ENCODE results near the gene FAAP100.

FAAP100 gene

GRCh38 chr17:81502471-81503017 lies 49.6 kb downstream of the FAAP100 start:
- H3K4me3 ChIP-seq (ENCODE audit: low read length), result no peak overlapping the region
- TF ChIP-seq, protein P1, sequence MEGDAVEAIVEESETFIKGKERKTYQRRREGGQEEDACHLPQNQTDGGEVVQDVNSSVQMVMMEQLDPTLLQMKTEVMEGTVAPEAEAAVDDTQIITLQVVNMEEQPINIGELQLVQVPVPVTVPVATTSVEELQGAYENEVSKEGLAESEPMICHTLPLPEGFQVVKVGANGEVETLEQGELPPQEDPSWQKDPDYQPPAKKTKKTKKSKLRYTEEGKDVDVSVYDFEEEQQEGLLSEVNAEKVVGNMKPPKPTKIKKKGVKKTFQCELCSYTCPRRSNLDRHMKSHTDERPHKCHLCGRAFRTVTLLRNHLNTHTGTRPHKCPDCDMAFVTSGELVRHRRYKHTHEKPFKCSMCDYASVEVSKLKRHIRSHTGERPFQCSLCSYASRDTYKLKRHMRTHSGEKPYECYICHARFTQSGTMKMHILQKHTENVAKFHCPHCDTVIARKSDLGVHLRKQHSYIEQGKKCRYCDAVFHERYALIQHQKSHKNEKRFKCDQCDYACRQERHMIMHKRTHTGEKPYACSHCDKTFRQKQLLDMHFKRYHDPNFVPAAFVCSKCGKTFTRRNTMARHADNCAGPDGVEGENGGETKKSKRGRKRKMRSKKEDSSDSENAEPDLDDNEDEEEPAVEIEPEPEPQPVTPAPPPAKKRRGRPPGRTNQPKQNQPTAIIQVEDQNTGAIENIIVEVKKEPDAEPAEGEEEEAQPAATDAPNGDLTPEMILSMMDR (IDR thresholded peaks at IDR 0.05; ENCODE audit: insufficient read depth, low read depth, low read length, missing control alignments), result no peak
- DNase-seq (ENCODE audit: low read depth), result no peak

DNA sequence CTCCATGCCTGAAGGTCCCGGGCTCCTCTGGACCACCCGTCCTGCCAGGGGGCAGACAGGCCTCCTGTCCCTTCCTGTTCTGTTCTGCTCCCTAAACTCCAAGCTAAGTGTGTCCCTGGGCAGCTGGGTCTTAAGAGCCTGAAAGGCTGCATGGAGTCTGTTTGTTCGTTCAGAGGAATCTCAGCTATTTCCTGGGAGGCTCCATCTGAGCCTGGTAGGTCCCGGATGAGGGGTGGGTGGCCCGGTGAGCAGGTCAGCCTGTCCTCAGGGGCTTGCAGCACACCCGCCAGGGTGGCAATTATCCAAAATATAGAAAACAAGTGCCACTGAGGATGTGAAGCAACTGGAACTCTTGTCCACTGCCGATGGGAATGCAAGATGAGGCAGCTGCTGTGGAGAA lies 52.1 kb downstream of the FAAP100 start:
- H3K4me3 ChIP-seq (ENCODE audit: low read length), result no peak overlapping the region
- TF ChIP-seq, protein P1 (IDR thresholded peaks at IDR 0.05; ENCODE audit: insufficient read depth, low read depth, low read length, missing control alignments), result no peak
- no peak for DNase-seq (ENCODE audit: low read depth)

GRCh38 chr17:81499601-81499970 lies 52.6 kb downstream of the FAAP100 start:
- no peak overlapping the region for H3K4me3 ChIP-seq (ENCODE audit: low read length)
- DNase-seq (ENCODE audit: low read depth), result no peak
- TF ChIP-seq, protein P1 (IDR thresholded peaks at IDR 0.05; ENCODE audit: insufficient read depth, low read depth, low read length, missing control alignments), result no peak

- no peak for DNase-seq (ENCODE audit: low read depth)
- no peak overlapping the region for H3K4me3 ChIP-seq (ENCODE audit: low read length)
- TF ChIP-seq, protein P1 (IDR thresholded peaks at IDR 0.05; ENCODE audit: insufficient read depth, low read depth, low read length, missing control alignments), result no peak
Measured at GRCh38 chr17:81498953-81499600, 53.1 kb downstream of the FAAP100 start.

DNA sequence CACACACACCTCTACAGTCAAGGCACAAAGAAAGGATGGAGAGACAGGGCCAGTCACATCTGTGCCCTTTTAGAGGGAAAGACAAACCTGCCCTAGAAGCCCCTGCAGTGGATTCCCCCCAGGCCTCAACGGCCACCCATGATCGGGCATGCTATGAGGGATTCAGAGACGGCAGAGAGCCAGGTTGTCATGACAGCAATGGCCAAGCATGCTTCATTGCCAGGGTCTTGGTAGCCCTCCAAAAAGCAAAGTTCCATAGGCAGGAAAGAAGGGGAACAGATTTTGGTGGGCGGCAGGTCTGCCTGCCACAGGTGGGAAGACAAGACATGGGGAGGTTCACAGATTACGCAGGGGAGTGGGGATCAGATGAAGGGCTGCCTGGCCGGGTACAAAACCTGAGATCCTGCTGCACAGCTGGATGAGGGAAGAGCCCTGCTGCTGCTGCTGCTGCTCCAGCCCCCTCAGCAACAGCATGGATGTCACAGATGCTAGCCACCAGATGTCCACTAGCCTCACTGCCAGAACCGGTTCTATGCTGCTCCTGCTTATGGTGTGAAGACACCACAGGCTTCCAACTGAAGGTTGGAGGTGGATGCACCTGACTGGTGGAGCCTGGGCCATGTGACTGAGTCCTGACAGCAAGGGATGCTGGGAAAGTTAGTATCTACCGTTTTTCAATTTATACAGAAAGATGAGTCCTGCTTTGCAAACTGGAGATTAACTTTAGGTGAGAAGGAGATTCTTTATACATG lies 57.4 kb downstream of the FAAP100 start:
- H3K4me3 ChIP-seq (ENCODE audit: low read length), result no peak overlapping the region
- TF ChIP-seq, protein P1 (IDR thresholded peaks at IDR 0.05; ENCODE audit: insufficient read depth, low read depth, low read length, missing control alignments), result no peak
- DNase-seq (ENCODE audit: low read depth), result no peak

DNA sequence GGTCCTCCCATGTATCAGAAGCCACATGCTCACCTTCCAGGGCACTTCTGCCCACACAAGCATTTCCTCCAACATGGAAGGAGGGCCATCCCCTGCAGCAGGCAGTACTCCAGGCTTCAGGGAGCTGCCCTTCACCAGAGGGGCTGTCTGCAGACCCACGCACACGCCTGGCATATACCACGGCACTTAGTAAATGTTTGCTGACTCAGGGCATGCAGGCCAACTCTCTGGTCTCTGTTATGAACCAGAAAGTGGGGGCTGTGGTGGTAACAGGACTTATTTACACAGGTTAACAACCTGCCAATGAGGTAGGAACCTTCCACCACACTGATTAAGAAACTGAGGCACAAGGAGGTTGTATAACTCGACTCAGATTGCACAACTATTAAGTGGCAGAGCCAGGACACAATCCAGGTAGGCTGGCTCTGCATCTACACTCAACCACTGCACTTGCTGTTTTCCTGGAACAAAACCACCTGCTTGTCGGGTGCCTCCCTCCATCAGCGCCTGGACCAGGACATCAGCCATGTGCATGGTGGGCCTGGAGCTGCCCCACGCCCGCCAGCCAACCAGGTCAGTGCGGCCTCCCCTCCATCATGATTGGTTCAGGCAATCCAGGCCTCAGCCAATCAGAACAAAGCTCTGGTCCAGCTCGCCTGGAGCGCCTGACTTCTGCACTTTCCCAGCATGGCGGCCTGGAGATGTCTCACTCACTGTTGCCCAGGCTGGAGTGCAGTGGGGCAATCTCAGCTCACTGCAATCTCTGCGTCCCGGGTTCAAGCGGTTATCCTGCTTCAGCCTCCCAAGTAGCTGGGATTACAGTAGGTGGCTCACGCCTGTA lies 58.7 kb downstream of the FAAP100 start:
- DNase-seq (ENCODE audit: low read depth), result no peak
- TF ChIP-seq, protein P1 (IDR thresholded peaks at IDR 0.05; ENCODE audit: insufficient read depth, low read depth, low read length, missing control alignments), result no peak

More for the DNA sequence above, 58.7 kb downstream of the FAAP100 start:
- H3K4me3 ChIP-seq (ENCODE audit: low read length), result no peak overlapping the region

All from epithelial cell of esophagus (primary cell).